GM18868 (cell line): Measurements from ENCODE around the gene SBDS.

Experiments used
- ATAC-seq: cut with Tn5 transposase; IDR thresholded peaks from one replicate; pipeline ENCODE4 v1.9.1; 2021; ENCODE audit warnings: mild to moderate bottlenecking, moderate library complexity; ENCODE audit not compliant: unreplicated experiment

SBDS gene

GRCh38 chr7:66948480-66949109, 46.8 kb downstream of the SBDS start:
- no peak for ATAC-seq

- ATAC-seq, result no peak
Observed at GRCh38 chr7:66946545-66946944, 48.8 kb downstream of the SBDS start.

DNA sequence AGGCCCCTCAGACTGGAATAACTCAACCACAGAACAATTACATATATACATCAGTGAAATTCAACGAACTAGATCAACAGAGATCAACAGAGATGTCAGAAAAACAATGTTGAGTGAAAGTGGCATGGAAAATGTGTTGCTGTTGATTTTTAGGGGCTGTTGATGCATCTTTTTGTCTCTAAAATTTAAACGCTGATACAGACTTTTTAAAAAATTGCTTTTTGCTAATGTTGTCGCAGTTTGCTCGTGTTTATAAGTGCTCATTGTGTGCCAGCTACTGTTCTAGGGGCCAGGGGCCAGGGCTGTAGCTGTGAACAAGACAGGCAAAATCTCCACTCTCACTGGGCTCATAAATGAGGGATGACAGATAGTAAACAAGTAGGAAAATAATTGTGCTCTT, 56.1 kb downstream of the SBDS start:
- ATAC-seq, result no peak

DNA sequence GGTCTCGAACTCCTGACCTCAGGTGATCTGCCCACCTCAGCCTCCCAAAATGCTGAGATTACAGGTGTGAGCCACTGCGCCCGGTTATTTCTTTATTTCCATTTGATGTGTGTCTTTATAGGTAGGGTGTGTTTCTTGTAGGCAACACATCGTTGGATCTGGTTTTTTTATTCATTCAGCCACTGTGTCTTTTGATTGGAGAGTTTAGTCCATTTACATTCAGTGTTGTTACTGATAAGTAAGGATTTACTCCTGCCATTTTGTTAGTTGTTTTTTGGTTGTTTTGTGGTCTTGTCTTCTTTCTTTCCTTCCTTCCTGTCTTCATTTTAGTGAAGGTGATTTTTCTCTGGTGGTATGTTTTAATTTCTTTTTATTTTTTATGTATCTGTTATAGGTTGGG, 57.4 kb downstream of the SBDS start:
- no peak for ATAC-seq
